Kidney epithelial cell (primary cell): ENCODE measurements around the gene DRAP1. TPM values are rescaled to one million over a fixed set of nuclear protein-coding genes. Genes with fewer than 3 reads are reported as not detected.

Experiments
- DNase-seq: peaks from one replicate; pipeline ENCODE4 v3.0.0-alpha.2; 2010; ENCODE audit warnings: low read depth
- H3K27me3 ChIP-seq: 2 replicates; pipeline ENCODE4 v1.6.0; 2011; ENCODE audit warnings: low read length; ENCODE audit not compliant: control insufficient read depth, insufficient read depth
- H3K36me3 ChIP-seq: 2 replicates; pipeline ENCODE4 v1.5.1; 2011; ENCODE audit warnings: low read length; ENCODE audit not compliant: control insufficient read depth, insufficient read depth
- H3K4me3 ChIP-seq: 2 replicates; pipeline ENCODE4 v1.5.1; 2011; ENCODE audit warnings: low read depth, mild to moderate bottlenecking, control low read depth, low read length
- CTCF ChIP-seq: IDR thresholded peaks from 2 replicates; pipeline ENCODE4 v1.5.1; 2011; ENCODE audit warnings: mild to moderate bottlenecking, moderate library complexity, low read length, control low read depth, inconsistent platforms; ENCODE audit not compliant: insufficient read depth, poor library complexity, severe bottlenecking
- total RNA-seq: library from RNA; depleted of rRNA; stranded (reverse); fragments of >200 nt; gene quantifications from 2 replicates; pipeline ENCODE4 v1.2.3, GENCODE V29; 2015

Gene DRAP1
- total RNA-seq, 1 donor from 2014 or later: 141 TPM

- H3K4me3 ChIP-seq: peak overlapping the region; percentile 23
- H3K27me3 ChIP-seq: no peaks in the 10 kb centered on the region
- no peaks in the 10 kb centered on the region for H3K36me3 ChIP-seq
- no peak for TF ChIP-seq CTCF
- DNase-seq: no peak
Measured at GRCh38 chr11:65900899-65901180, 18.4 kb upstream of the DRAP1 start.

GRCh38 chr11:65903068-65903481 lies 16.2 kb upstream of the DRAP1 start:
- H3K27me3 ChIP-seq: no peaks in the 10 kb centered on the region
- TF ChIP-seq CTCF: no peak
- no peak overlapping the region for H3K4me3 ChIP-seq
- H3K36me3 ChIP-seq: no peaks in the 10 kb centered on the region
- no peak for DNase-seq

DNA sequence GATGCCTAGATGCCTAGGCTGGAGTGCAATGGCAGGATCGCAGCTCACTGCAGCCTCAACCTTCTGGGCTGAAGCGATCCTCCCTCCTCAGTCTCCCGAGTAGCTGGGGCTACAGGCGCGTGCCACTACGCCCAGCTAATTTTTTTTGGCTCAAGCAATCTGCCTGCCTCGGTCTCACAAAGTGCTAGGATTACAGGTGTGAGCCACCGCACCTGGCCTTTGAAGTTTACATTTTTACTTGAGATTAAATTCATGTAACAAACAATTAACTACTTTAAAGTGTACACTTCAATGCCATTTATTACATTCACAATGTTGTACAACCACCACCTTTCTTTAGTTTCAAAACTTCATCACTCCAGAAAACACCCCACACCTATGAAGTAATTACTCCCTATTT lies 15.5 kb upstream of the DRAP1 start:
- DNase-seq: no peak
- Histone ChIP-seq H3K4me3 (no peak overlapping the region), H3K27me3 (no peaks in the 10 kb centered on the region), H3K36me3 (no peaks in the 10 kb centered on the region)
- no peak for TF ChIP-seq CTCF

GRCh38 chr11:65906602-65907001 lies 12.6 kb upstream of the DRAP1 start:
- no peaks in the 10 kb centered on the region for H3K36me3 ChIP-seq
- TF ChIP-seq CTCF: no peak
- no peak overlapping the region for H3K4me3 ChIP-seq
- DNase-seq: no peak
- no peaks in the 10 kb centered on the region for H3K27me3 ChIP-seq

GRCh38 chr11:65907878-65908277 lies 11.3 kb upstream of the DRAP1 start:
- DNase-seq: no peak
- no peak overlapping the region for H3K4me3 ChIP-seq
- no peak for TF ChIP-seq CTCF

DNA sequence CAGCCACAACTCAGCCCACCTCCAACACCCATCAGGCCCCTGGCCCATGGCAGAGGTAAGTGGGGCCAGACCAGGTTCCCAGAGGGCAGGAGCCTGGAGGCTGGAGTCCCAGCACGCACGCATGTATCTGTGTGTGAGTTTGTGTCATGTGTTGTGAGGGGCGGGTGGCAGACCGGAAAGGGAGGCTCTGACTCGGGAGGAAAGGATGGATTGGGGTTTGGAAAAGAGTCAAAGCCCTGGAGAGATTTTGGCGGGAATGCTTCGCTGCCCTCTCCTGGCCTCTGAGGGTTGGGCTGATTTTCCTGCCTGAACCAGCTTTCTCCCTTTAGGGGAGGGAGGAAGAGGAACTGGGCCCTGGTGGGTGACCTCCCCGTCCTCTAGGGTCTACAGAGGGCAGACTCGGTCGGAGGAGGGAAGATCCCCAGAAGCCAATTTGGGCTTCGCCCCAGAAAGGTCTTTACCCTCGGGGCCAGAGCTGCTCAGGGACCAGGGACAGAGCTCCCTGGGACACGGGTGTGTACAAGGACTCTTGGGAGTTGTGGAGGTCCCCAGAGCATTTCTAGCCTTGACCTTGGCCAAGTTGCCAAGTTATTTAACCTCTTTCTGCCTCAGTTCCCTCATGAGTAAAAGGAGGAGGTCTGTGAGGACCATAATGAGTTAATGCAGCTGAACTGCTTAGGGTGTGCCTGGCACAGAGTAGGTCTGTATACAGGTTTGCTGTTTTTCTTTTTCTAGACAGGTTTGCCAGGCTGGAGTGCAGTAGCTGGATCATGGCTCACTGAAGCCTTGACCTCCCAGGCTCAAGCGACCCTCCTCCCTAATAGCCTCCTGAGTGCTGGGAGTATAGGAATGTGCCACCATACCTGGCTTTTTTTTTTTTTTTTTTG lies 7.3 kb upstream of the DRAP1 start:
- peak; percentile 38 for TF ChIP-seq CTCF
- DNase-seq: no peak
- Histone ChIP-seq H3K4me3 (no peak overlapping the region), H3K36me3 (no peaks in the 10 kb centered on the region), H3K27me3 (no peaks in the 10 kb centered on the region)

More at GRCh38 chr11:65907878-65908277, 11.3 kb upstream of the DRAP1 start:
- H3K27me3 ChIP-seq: no peaks in the 10 kb centered on the region
- H3K36me3 ChIP-seq: no peaks in the 10 kb centered on the region
